ENCODE results near the gene PITPNC1.

PITPNC1 gene

GRCh38 chr17:67518876-67519275, 141.8 kb downstream of the PITPNC1 start:
- no peak overlapping the region for H3K27ac ChIP-seq (replicated peaks; ENCODE audit: low read length)
- H2BK120ac ChIP-seq (ENCODE audit: low read depth, low read length): no peak overlapping the region
- H3K4me2 ChIP-seq (ENCODE audit: insufficient read depth, low read length, poor library complexity, severe bottlenecking): no peak overlapping the region
- WGBS, 2 donors (ENCODE audit: extremely low coverage in 2 of 2, insufficient read length in 2 of 2, insufficient replicate concordance in 1 of 2): no CpG with 5 or more reads among the region's 3 CpGs
- H2BK5ac ChIP-seq (ENCODE audit: low read length): no peak overlapping the region
- H3K79me1 ChIP-seq (ENCODE audit: low read depth, low read length): no peaks in the 10 kb centered on the region
- H3K4me1 ChIP-seq (ENCODE audit: control insufficient read depth in 2 of 2, insufficient read depth in 1 of 2, low read depth in 1 of 2, low read length in 2 of 2): peaks cover 13 to 19% of the 10 kb centered on the region in 2 donors
- H2AFZ ChIP-seq (ENCODE audit: low read length): no peak overlapping the region
- H3K4me3 ChIP-seq (ENCODE audit: low read length in 2 of 2): no peak overlapping the region
- no peak overlapping the region for H4K91ac ChIP-seq (ENCODE audit: low read depth, low read length, poor library complexity)
- no peak overlapping the region for H4K8ac ChIP-seq (ENCODE audit: low read depth, low read length)
- no peak overlapping the region for H3K18ac ChIP-seq (ENCODE audit: low read length)
- no peak overlapping the region for H3K4ac ChIP-seq (ENCODE audit: low read length)
- H2BK15ac ChIP-seq (ENCODE audit: low read length): no peak overlapping the region
- DNase-seq (ENCODE audit: low spot score): no peak
- H3K9ac ChIP-seq (ENCODE audit: low read depth, low read length, poor library complexity): no peak overlapping the region
- no peaks in the 10 kb centered on the region for H3K36me3 ChIP-seq (replicated peaks in 1 of 2; ENCODE audit: control insufficient read depth in 2 of 2, insufficient read depth in 2 of 2, low read length in 2 of 2)
- H3K27me3 ChIP-seq (ENCODE audit: control insufficient read depth in 3 of 3, insufficient read depth in 3 of 3, low read depth in 1 of 3, low read length in 3 of 3): no peaks in the 10 kb centered on the region
- no peak overlapping the region for H3K14ac ChIP-seq (ENCODE audit: low read length)
- H2BK12ac ChIP-seq (ENCODE audit: low read length): no peak overlapping the region
- H3K23ac ChIP-seq (ENCODE audit: low read depth, low read length, poor library complexity): no peak overlapping the region
- peaks cover 3 to 8% of the 10 kb centered on the region in 2 donors for H3K9me3 ChIP-seq (replicated peaks in 1 of 2; ENCODE audit: control insufficient read depth in 2 of 2, insufficient read depth in 1 of 2, low read depth in 1 of 2, low read length in 2 of 2)
- H2AK5ac ChIP-seq (ENCODE audit: low read depth, low read length): no peak overlapping the region

GRCh38 chr17:67519801-67520251, 142.7 kb downstream of the PITPNC1 start:
- no peak overlapping the region for H2AK5ac ChIP-seq (ENCODE audit: low read depth, low read length)
- H3K36me3 ChIP-seq (replicated peaks in 1 of 2; ENCODE audit: control insufficient read depth in 2 of 2, insufficient read depth in 2 of 2, low read length in 2 of 2): no peaks in the 10 kb centered on the region
- no peak overlapping the region for H3K27ac ChIP-seq (replicated peaks; ENCODE audit: low read length)
- no peak overlapping the region for H3K18ac ChIP-seq (ENCODE audit: low read length)
- no CpG with 5 or more reads among the region's 5 CpGs for WGBS, 2 donors (ENCODE audit: extremely low coverage in 2 of 2, insufficient read length in 2 of 2, insufficient replicate concordance in 1 of 2)
- no peak overlapping the region for H2BK5ac ChIP-seq (ENCODE audit: low read length)
- no peak overlapping the region for H3K4me3 ChIP-seq (ENCODE audit: low read length in 2 of 2)
- H4K8ac ChIP-seq (ENCODE audit: low read depth, low read length): no peak overlapping the region
- no peak overlapping the region for H2BK120ac ChIP-seq (ENCODE audit: low read depth, low read length)
- no peak overlapping the region for H3K4ac ChIP-seq (ENCODE audit: low read length)
- H3K9me3 ChIP-seq (replicated peaks in 1 of 2; ENCODE audit: control insufficient read depth in 2 of 2, insufficient read depth in 1 of 2, low read depth in 1 of 2, low read length in 2 of 2): peaks cover 3 to 8% of the 10 kb centered on the region in 2 donors
- H3K9ac ChIP-seq (ENCODE audit: low read depth, low read length, poor library complexity): no peak overlapping the region
- no peaks in the 10 kb centered on the region for H3K79me1 ChIP-seq (ENCODE audit: low read depth, low read length)
- no peaks in the 10 kb centered on the region for H3K27me3 ChIP-seq (ENCODE audit: control insufficient read depth in 3 of 3, insufficient read depth in 3 of 3, low read depth in 1 of 3, low read length in 3 of 3)
- H3K23ac ChIP-seq (ENCODE audit: low read depth, low read length, poor library complexity): no peak overlapping the region
- no peak overlapping the region for H2BK15ac ChIP-seq (ENCODE audit: low read length)
- H2AFZ ChIP-seq (ENCODE audit: low read length): no peak overlapping the region
- no peak overlapping the region for H4K91ac ChIP-seq (ENCODE audit: low read depth, low read length, poor library complexity)
- H2BK12ac ChIP-seq (ENCODE audit: low read length): no peak overlapping the region
- H3K4me2 ChIP-seq (ENCODE audit: insufficient read depth, low read length, poor library complexity, severe bottlenecking): no peak overlapping the region
- peaks cover 13 to 18% of the 10 kb centered on the region in 2 donors for H3K4me1 ChIP-seq (ENCODE audit: control insufficient read depth in 2 of 2, insufficient read depth in 1 of 2, low read depth in 1 of 2, low read length in 2 of 2)
- DNase-seq (ENCODE audit: low spot score): no peak
- H3K14ac ChIP-seq (ENCODE audit: low read length): no peak overlapping the region

GRCh38 chr17:67520252-67520906, 143.3 kb downstream of the PITPNC1 start:
- Histone ChIP-seq H3K4me3 (ENCODE audit: low read length in 2 of 2) (no peak overlapping the region), H4K91ac (ENCODE audit: low read depth, low read length, poor library complexity) (no peak overlapping the region), H3K27ac (replicated peaks; ENCODE audit: low read length) (no peak overlapping the region), H3K9ac (ENCODE audit: low read depth, low read length, poor library complexity) (no peak overlapping the region), H2AFZ (ENCODE audit: low read length) (no peak overlapping the region), H3K14ac (ENCODE audit: low read length) (no peak overlapping the region), H3K23ac (ENCODE audit: low read depth, low read length, poor library complexity) (no peak overlapping the region), H3K18ac (ENCODE audit: low read length) (no peak overlapping the region), H3K4me1 (ENCODE audit: control insufficient read depth in 2 of 2, insufficient read depth in 1 of 2, low read depth in 1 of 2, low read length in 2 of 2) (peaks cover 12 to 13% of the 10 kb centered on the region in 2 donors), H4K8ac (ENCODE audit: low read depth, low read length) (no peak overlapping the region), H2BK5ac (ENCODE audit: low read length) (no peak overlapping the region), H3K36me3 (replicated peaks in 1 of 2; ENCODE audit: control insufficient read depth in 2 of 2, insufficient read depth in 2 of 2, low read length in 2 of 2) (no peaks in the 10 kb centered on the region), H3K4ac (ENCODE audit: low read length) (no peak overlapping the region), H2AK5ac (ENCODE audit: low read depth, low read length) (no peak overlapping the region), H3K27me3 (ENCODE audit: control insufficient read depth in 3 of 3, insufficient read depth in 3 of 3, low read depth in 1 of 3, low read length in 3 of 3) (no peaks in the 10 kb centered on the region), H2BK15ac (ENCODE audit: low read length) (no peak overlapping the region), H3K9me3 (replicated peaks in 1 of 2; ENCODE audit: control insufficient read depth in 2 of 2, insufficient read depth in 1 of 2, low read depth in 1 of 2, low read length in 2 of 2) (peaks cover 3 to 8% of the 10 kb centered on the region in 2 donors), H2BK120ac (ENCODE audit: low read depth, low read length) (no peak overlapping the region), H3K79me1 (ENCODE audit: low read depth, low read length) (no peaks in the 10 kb centered on the region), H2BK12ac (ENCODE audit: low read length) (no peak overlapping the region), H3K4me2 (ENCODE audit: insufficient read depth, low read length, poor library complexity, severe bottlenecking) (no peak overlapping the region)
- WGBS, 2 donors (ENCODE audit: extremely low coverage in 2 of 2, insufficient read length in 2 of 2, insufficient replicate concordance in 1 of 2): no CpG with 5 or more reads among the region's 13 CpGs
- no peak for DNase-seq (ENCODE audit: low spot score)

- no peak overlapping the region for H2BK12ac ChIP-seq (ENCODE audit: low read length)
- no peak overlapping the region for H2BK120ac ChIP-seq (ENCODE audit: low read depth, low read length)
- no peak overlapping the region for H3K23ac ChIP-seq (ENCODE audit: low read depth, low read length, poor library complexity)
- no peak overlapping the region for H3K18ac ChIP-seq (ENCODE audit: low read length)
- no peaks in the 10 kb centered on the region for H3K27me3 ChIP-seq (ENCODE audit: control insufficient read depth in 3 of 3, insufficient read depth in 3 of 3, low read depth in 1 of 3, low read length in 3 of 3)
- no peak for DNase-seq (ENCODE audit: low spot score)
- H2BK15ac ChIP-seq (ENCODE audit: low read length): no peak overlapping the region
- no peaks in the 10 kb centered on the region for H3K79me1 ChIP-seq (ENCODE audit: low read depth, low read length)
- H3K4me1 ChIP-seq (ENCODE audit: control insufficient read depth in 2 of 2, insufficient read depth in 1 of 2, low read depth in 1 of 2, low read length in 2 of 2): peaks cover 5 to 13% of the 10 kb centered on the region in 2 donors
- H3K9ac ChIP-seq (ENCODE audit: low read depth, low read length, poor library complexity): no peak overlapping the region
- H3K4ac ChIP-seq (ENCODE audit: low read length): no peak overlapping the region
- H3K27ac ChIP-seq (replicated peaks; ENCODE audit: low read length): no peak overlapping the region
- H3K4me2 ChIP-seq (ENCODE audit: insufficient read depth, low read length, poor library complexity, severe bottlenecking): no peak overlapping the region
- no peak overlapping the region for H3K4me3 ChIP-seq (ENCODE audit: low read length in 2 of 2)
- WGBS, 2 donors (ENCODE audit: extremely low coverage in 2 of 2, insufficient read length in 2 of 2, insufficient replicate concordance in 1 of 2): no CpG with 5 or more reads among the region's 10 CpGs
- no peak overlapping the region for H4K8ac ChIP-seq (ENCODE audit: low read depth, low read length)
- H4K91ac ChIP-seq (ENCODE audit: low read depth, low read length, poor library complexity): no peak overlapping the region
- H2AFZ ChIP-seq (ENCODE audit: low read length): no peak overlapping the region
- no peak overlapping the region for H2AK5ac ChIP-seq (ENCODE audit: low read depth, low read length)
- no peak overlapping the region for H2BK5ac ChIP-seq (ENCODE audit: low read length)
- H3K14ac ChIP-seq (ENCODE audit: low read length): no peak overlapping the region
- peaks cover 3 to 8% of the 10 kb centered on the region in 2 donors for H3K9me3 ChIP-seq (replicated peaks in 1 of 2; ENCODE audit: control insufficient read depth in 2 of 2, insufficient read depth in 1 of 2, low read depth in 1 of 2, low read length in 2 of 2)
- no peaks in the 10 kb centered on the region for H3K36me3 ChIP-seq (replicated peaks in 1 of 2; ENCODE audit: control insufficient read depth in 2 of 2, insufficient read depth in 2 of 2, low read length in 2 of 2)
These were observed 144.1 kb downstream of the PITPNC1 start for GRCh38 chr17:67520916-67521774.

Data from neuronal stem cell (in vitro differentiated cells).